Rectal smooth muscle tissue (tissue), 1 donor: ENCODE data around the gene ZNF175.

ENCODE experiments used
- H3K27ac ChIP-seq: one replicate; pipeline ENCODE4 v1.7.0; 2013; ENCODE audit warnings: low read depth, low read length, inconsistent platforms
- H3K27me3 ChIP-seq: one replicate; pipeline ENCODE4 v1.7.0; 2013; ENCODE audit warnings: low read length; ENCODE audit not compliant: control insufficient read depth, insufficient read depth
- H3K36me3 ChIP-seq: one replicate; pipeline ENCODE4 v1.7.0; 2013; ENCODE audit warnings: low read length; ENCODE audit not compliant: control insufficient read depth, insufficient read depth
- H3K4me1 ChIP-seq: one replicate; pipeline ENCODE4 v1.7.0; 2013; ENCODE audit warnings: low read length; ENCODE audit not compliant: control insufficient read depth, insufficient read depth
- H3K4me3 ChIP-seq: one replicate; pipeline ENCODE4 v1.7.0; 2013; ENCODE audit warnings: low read length
- H3K9ac ChIP-seq: one replicate; pipeline ENCODE4 v1.7.0; 2013; ENCODE audit warnings: low read length

The ZNF175 gene

DNA sequence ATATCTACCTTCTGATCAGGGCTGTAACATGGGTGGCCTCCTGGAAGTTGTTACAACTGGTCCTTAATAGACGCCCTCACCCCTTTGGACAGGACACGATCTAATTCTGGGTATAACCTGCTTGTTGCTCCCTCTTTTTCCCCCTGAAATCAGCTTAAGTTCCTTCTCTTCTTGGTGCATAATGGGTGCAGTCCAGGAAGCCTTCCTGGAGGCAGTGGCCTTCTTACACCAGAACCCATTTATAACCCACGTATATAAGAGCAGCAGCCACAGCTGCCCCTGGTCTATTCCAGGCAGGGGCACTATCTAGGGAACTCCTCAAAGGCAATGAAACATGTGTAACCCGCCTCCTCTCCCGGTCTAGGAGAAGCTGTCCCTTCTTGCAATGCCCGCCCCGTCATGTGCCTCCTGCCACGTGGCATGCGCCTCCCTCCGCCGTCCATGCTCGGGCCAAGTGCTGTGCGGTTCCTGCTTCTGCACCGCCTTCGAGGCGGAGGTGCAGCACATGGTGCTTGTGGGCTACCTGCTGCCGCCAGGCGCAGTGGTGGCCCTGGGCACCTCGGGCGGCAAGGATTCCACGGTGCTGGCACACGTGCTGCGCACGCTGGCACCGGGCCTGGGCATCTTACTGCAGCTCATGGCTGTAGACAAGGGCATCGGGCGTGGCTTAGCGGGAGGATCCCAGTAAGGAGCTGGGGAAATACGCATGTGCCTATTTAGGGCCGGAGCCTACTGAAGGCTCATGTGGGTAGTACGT lies 27.3 kb downstream of the ZNF175 start:
- H3K4me3 ChIP-seq: no peak overlapping the region
- no peaks in the 10 kb centered on the region for H3K4me1 ChIP-seq
- no peaks in the 10 kb centered on the region for H3K36me3 ChIP-seq
- H3K9ac ChIP-seq: no peak overlapping the region
- H3K27ac ChIP-seq: no peak overlapping the region
- no peaks in the 10 kb centered on the region for H3K27me3 ChIP-seq

DNA sequence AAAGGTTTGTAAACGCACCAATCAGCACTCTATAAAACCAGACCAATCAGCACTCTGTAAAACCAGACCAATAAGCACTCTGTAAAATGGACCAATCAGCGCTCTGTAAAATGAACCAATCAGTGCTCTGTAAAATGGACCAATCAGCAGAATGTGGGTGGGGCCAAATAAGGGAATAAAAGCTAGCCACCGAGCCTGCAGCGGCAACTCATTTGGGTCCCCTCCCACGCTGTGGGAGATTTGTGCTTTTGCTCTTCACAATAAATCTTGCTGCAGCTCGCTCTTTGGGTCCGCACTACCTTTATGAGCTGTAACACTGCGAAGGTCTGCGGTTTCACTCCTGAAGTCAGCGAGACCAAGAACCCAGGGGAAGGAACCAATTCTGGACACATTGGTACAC lies 28.0 kb downstream of the ZNF175 start:
- Histone ChIP-seq H3K36me3 (no peaks in the 10 kb centered on the region), H3K4me3 (no peak overlapping the region), H3K27me3 (no peaks in the 10 kb centered on the region), H3K4me1 (no peaks in the 10 kb centered on the region), H3K27ac (no peak overlapping the region), H3K9ac (no peak overlapping the region)

DNA sequence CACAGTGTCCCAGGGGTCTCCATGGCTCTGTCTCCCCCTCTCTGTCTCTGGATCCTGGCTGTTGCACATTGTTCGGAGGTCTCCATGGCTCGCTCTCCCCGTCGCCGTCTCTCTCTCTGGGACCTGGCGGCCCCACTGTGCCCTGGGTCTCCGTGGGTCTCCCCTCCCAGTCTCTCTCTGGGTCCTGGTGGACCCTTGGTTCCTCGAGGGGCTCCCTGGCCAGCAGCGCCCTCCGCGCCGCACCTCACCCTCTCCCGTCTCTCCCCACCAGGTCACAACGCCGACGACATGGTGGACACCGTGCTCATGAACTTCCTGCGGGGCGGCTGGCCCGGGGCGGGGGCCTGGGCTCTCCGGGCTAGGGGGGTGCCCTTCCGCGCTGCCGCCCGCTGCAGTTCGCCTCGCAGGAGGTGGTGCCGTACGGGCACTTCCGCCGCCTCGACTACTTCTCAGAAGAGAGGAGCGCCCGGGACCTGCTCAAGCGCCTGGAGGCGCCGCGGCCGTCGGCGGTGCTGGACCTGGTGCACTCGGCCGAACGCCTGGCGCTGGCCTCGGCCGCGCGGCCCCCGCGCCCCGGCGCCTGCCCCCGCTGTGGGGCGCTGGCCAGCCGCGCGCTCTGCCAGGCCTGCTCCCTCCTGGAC lies 30.0 kb downstream of the ZNF175 start:
- Histone ChIP-seq H3K27ac (no peak overlapping the region), H3K4me1 (no peaks in the 10 kb centered on the region), H3K4me3 (no peak overlapping the region), H3K9ac (no peak overlapping the region), H3K27me3 (no peaks in the 10 kb centered on the region), H3K36me3 (no peaks in the 10 kb centered on the region)

DNA sequence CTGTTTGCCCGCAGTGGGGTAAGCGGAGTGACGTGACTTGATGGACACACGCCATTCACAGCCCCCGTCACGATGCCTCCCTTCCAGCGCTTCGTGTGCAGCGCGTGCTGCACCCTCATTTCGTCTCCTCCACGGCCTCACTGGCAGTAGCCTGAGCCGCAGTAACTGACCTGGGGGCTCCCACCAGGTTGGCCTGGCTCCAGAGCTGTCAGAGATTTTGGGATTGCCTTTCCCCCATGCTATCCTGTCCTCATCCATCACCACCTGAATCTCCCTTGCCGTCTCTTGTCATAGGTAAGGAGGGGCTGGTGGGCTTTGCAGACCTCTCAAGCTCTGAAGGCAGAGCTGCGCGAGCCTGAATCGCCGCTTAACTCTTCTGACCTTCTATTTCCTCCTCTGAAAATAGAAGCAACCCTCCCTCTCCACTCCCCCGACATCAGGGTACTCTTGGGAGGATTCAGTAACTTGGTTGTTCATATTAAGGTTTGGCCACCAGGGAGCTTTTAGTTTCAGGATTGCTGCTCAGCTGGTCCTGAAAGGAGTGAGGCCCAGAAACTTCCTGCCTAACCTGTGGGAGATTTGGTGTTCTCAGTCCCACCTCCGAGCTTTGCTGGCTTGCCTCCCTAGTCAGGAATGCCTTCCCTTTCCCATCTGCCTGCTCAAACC lies 31.2 kb downstream of the ZNF175 start:
- H3K27me3 ChIP-seq: no peaks in the 10 kb centered on the region
- no peak overlapping the region for H3K27ac ChIP-seq

DNA sequence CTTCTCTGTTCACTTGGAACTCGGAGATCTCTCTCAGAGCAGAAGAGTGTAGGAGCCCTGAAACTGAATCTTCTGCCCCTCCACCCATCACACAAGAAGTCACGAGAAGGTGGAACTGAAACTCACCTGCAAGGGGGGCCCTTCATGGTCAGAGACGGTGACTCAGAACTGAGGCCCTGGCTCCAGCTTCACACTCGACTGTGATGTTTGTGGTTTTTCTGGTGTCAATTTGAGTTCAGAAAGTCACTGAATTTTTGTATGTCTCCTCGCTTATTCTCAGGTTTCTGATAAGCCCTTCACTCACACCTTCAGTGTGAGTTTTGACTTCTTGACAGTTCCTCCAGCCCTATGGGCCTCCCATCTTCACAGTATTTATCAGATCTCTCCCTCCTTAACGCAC lies 36.0 kb downstream of the ZNF175 start:
- Histone ChIP-seq H3K27ac (no peak overlapping the region), H3K27me3 (no peaks in the 10 kb centered on the region), H3K4me3 (no peak overlapping the region), H3K9ac (no peak overlapping the region), H3K4me1 (no peaks in the 10 kb centered on the region), H3K36me3 (no peaks in the 10 kb centered on the region)

More for the DNA sequence above, 31.2 kb downstream of the ZNF175 start:
- no peaks in the 10 kb centered on the region for H3K36me3 ChIP-seq
- H3K9ac ChIP-seq: no peak overlapping the region
- no peaks in the 10 kb centered on the region for H3K4me1 ChIP-seq
- H3K4me3 ChIP-seq: no peak overlapping the region

DNA sequence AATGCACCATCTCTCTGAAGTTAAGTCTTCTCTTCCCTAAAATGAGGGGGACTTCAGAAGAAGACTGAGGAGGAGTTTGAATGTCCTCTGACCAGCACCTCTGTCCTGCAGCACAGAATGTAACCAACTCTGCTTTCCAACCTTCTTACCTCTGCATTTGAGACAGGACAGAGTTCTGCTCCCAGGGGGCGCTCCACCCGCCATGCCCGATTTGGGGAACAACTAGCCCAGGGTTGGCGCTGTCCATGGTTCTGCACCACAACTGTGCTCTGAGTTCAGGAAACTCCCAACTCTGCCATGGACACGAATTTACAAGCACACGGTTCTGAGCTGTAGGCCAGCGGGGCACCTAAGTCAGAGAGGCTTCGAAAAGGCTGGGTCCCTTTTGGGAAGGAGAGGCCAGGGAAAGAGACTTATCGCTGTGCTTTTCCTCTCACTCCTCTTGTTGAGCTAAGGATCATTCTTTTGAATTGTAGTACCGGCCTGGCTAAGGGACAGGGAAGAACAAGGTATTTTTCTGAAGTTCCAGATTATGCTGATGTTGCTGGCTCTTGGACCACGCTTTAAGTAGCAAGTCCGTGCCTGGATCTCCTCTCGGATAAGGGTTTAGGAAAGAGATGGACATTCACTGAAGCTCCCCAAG lies 37.0 kb downstream of the ZNF175 start:
- Histone ChIP-seq H3K36me3 (no peaks in the 10 kb centered on the region), H3K27ac (no peak overlapping the region), H3K27me3 (no peaks in the 10 kb centered on the region), H3K9ac (no peak overlapping the region), H3K4me3 (no peak overlapping the region), H3K4me1 (no peaks in the 10 kb centered on the region)

DNA sequence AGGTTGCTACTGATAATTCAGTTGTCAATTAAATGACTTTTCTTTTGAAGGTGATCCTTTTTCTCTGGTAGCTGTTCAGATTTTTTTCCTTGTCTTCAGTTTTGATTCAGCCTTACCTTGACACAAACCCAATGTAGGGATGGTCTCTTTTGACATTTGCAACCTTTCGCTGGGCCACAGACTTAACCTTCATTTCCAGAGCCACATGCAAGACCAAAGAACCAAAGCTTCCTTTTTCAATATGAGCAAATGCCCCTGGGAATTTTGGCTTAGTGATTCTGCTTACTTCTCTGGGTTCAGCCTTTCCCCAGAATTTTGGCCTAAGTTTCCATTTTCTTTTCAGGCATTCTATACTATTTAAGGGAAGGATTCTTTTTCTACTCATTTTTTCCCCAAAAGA lies 39.5 kb downstream of the ZNF175 start:
- no peaks in the 10 kb centered on the region for H3K4me1 ChIP-seq
- no peaks in the 10 kb centered on the region for H3K27me3 ChIP-seq
- H3K27ac ChIP-seq: no peak overlapping the region
- no peaks in the 10 kb centered on the region for H3K36me3 ChIP-seq
- no peak overlapping the region for H3K9ac ChIP-seq
- H3K4me3 ChIP-seq: no peak overlapping the region

DNA sequence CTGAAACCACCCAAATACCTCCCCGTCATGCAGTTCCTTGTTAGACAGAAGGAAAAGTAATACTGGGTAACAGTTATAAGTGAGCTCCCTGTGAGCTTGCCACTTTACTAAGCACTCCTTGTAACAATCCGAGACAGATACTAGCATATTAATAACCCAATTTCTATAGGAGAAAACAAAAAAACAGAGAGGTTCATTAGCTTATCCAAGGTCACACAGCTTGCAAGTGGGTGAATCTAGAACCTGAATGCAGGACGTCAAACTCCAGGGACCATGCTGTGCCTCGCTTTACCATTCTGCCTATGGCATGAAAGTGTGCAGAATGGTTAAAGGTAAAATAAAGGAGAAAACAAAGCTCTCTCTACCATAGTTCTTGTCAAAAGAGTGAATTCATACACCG lies 43.7 kb downstream of the ZNF175 start:
- Histone ChIP-seq H3K36me3 (no peaks in the 10 kb centered on the region), H3K27me3 (no peaks in the 10 kb centered on the region), H3K27ac (no peak overlapping the region), H3K4me1 (no peaks in the 10 kb centered on the region), H3K4me3 (no peak overlapping the region), H3K9ac (no peak overlapping the region)

DNA sequence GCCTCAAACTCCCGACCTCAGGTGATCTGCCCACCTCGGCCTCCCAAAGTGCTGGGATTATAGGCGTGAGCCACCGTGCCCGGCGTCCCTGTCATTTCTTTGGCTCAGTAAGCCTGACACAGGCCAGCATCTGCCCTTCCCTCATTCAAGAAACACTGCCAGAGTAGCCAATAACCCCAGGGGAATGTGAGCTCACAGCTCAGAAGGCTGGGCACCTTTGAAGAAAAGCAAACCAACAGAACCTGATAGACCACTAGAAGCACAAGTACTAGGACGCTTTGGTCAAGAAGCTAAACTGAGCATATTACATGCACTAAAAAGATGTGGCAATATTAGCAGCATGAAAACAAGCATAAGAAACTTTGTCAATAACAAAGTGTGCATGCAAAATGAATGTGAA lies 44.9 kb downstream of the ZNF175 start:
- Histone ChIP-seq H3K4me1 (no peaks in the 10 kb centered on the region), H3K4me3 (no peak overlapping the region), H3K27me3 (no peaks in the 10 kb centered on the region), H3K9ac (no peak overlapping the region), H3K36me3 (no peaks in the 10 kb centered on the region), H3K27ac (no peak overlapping the region)

DNA sequence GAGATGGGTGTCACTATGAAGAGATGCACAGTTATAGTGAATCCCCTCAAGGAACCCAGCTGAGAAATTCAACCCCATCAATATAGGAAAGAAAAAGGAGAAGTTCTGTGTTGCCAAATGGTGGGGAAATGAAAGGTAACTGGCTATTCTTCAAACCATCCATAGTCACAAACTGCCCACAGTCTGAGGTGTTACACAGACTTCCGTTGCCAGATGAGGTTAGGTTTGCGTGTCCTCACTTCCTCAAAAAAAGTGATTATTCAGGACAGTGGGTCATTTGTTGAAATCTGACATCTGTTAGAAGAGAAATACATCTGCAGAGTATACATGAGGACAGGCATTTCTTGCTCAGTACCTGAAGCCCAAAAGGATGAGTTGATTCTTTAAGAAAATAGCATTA lies 50.1 kb downstream of the ZNF175 start:
- Histone ChIP-seq H3K27me3 (no peaks in the 10 kb centered on the region), H3K36me3 (no peaks in the 10 kb centered on the region), H3K27ac (no peak overlapping the region), H3K4me3 (no peak overlapping the region), H3K4me1 (no peaks in the 10 kb centered on the region), H3K9ac (no peak overlapping the region)

DNA sequence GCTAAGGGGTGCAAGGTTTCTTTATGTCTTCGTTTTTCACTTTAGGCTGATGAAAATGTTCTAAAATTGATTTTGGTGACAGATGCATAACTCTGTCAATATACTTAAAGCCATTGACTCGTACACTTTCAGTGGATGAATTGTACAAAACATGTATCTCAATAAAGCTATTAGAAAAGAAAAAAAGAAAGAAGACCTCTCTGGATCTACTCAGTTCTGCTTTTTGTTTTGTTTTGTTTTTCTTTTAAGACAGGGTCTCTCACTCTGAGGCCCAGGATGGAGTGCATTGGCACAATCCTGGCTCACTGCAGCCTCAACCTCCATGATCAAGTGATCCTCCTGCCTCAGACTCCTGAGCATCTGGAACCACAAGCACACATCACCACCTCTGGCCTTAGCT lies 55.6 kb downstream of the ZNF175 start:
- H3K9ac ChIP-seq: no peak overlapping the region
- no peaks in the 10 kb centered on the region for H3K4me1 ChIP-seq
- no peaks in the 10 kb centered on the region for H3K36me3 ChIP-seq
- H3K27me3 ChIP-seq: peaks cover 3% of the 10 kb centered on the region
- no peak overlapping the region for H3K4me3 ChIP-seq
- H3K27ac ChIP-seq: no peak overlapping the region

DNA sequence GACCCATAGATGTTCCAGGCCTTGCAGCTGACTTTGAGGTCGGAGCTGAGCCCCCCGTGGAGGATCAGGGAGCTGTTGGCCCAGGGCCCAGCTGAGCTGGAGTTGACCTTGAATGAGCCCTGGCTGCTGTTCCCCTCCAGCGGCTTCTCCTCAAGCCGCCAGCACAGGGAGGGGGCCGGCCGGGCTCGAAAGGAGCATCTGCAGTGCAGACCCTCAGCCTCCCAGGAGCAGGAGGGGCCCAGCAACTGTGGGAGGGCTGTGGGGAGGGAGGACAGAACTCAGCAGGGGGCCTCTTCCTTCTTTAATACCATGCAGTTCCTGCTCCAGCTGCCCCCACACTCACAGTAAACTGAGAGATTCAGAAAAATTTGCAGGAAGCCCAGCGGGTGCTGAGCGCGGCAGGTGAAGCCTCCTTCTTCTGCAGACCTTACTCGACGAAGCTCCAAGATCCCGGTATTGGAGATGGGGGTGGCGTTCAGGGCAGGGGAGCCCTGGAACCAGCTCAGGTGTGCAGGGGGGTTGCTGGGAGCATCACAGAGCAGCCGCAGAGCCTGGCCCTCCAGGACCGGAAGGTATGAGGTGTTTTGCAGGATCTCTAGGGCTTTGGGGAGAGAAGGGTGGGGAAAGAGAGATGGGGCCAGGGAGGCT lies 56.5 kb downstream of the ZNF175 start:
- H3K27me3 ChIP-seq: peaks cover 3% of the 10 kb centered on the region
- H3K9ac ChIP-seq: no peak overlapping the region
- H3K27ac ChIP-seq: no peak overlapping the region
- H3K36me3 ChIP-seq: no peaks in the 10 kb centered on the region
- no peaks in the 10 kb centered on the region for H3K4me1 ChIP-seq
- no peak overlapping the region for H3K4me3 ChIP-seq
